GM20431 (cell line): ENCODE data around the gene PTPRJ.

ENCODE experiments used
- in situ Hi-C: fragments of 300-500 bp; cut with MseI, MboI; formaldehyde crosslinking; loops from one replicate; pipeline ENCODE4 v1.15.0; 2020; ENCODE audit warnings: low sequenced_read_pairs; ENCODE audit not compliant: unreplicated experiment

PTPRJ gene

GRCh38 chr11:47967577-47968525 is 12.5 kb upstream of the PTPRJ start:
- in situ Hi-C loops = no loop called here

DNA sequence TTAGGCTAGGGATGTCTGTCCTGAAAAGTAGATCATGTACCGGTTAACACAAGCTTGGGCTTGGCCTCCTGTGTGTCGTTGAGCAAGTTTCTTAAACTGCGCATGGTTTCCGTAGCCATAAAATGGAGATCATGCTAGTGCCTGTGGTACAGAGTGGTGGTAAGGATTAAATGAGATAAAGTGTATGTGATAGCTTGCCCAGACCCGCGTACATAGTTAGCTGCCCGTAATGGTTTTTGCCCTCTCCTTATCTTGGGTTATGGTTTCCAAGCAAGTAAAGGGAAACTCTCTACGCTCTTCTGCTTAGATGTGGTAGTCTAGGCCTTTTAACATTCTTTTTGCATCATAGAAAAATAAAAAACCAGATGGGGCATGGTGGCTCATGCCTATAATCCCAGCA is 11.0 kb upstream of the PTPRJ start:
- in situ Hi-C loops = no loop called here

GRCh38 chr11:47971501-47971900 is 8.9 kb upstream of the PTPRJ start:
- in situ Hi-C loops = no loop called here

- in situ Hi-C loops = no loop called here
These were observed 7.2 kb upstream of the PTPRJ start for GRCh38 chr11:47973173-47973572.

DNA sequence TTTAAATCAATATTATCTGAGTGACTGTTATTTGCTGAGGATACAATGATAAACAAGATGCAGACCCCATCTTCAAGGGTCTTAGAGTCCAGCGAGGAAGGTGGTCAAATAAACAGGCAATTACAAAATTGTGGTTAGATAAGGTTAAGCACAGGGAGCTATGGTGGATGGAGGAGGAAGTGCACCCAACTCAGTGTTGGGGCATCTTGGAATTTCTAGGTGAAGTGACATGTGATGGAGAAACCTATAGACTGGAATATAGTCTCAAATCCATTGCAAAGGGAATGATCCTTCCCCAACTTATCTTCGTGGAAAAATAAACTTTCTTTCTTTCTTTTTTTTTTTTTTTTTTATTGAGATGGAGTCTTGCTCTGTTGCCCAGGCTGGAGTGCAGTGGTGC is 3.4 kb upstream of the PTPRJ start:
- in situ Hi-C loops = no loop called here

DNA sequence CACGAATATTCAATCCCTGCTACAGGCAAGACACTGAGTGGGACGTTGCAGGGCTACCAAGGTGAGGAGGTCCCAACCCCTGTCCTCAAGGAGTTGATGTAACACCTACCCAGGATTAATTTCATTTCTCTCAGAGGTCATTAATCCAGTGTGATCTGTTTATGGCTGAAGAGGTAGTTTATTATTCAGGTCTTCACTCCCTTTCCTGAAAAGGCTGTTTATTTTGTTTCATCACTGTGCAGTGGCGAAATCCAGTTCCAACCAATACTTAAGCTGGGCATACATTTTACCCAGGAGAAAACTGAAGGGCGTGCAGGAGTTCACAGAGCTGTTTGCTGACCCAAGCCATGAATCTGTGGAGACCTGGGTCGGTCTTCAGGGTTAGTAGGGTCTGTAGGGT is 2.7 kb upstream of the PTPRJ start:
- in situ Hi-C loops = no loop called here

DNA sequence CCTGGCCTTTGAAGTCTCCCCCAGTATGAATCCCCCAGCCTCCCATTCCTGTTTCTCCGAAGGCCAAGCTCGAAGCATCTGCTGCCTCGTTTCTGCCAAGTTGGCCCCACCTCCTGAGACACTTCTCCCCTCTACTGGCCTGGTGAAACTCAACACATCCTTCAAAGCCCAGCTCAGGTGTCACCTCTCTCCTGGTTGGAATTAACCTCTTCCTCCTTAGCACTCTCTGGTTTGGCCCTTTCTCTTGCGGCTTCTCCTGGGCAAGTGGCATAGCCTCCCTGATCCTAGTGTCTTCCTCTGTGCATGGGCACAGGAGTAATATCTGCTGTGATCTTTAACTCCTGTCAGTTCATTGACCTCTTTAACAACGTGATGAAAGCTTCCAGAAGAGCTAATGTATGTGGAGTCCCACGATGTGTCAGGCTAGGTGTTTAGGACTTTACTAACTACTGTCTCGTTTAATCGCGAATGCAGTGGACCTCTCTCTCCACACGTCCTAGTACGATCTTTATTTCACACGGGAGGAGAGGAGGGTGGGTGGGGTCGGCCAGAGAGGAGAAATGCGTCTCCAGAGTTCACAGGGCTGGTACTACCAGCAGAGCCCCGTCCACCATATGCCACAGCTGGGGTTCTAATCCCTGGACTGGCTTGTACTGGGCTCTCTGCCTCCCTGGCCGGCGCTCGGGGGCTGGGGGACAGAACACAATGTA is 826 bp upstream of the PTPRJ start:
- in situ Hi-C loops = no loop called here

DNA sequence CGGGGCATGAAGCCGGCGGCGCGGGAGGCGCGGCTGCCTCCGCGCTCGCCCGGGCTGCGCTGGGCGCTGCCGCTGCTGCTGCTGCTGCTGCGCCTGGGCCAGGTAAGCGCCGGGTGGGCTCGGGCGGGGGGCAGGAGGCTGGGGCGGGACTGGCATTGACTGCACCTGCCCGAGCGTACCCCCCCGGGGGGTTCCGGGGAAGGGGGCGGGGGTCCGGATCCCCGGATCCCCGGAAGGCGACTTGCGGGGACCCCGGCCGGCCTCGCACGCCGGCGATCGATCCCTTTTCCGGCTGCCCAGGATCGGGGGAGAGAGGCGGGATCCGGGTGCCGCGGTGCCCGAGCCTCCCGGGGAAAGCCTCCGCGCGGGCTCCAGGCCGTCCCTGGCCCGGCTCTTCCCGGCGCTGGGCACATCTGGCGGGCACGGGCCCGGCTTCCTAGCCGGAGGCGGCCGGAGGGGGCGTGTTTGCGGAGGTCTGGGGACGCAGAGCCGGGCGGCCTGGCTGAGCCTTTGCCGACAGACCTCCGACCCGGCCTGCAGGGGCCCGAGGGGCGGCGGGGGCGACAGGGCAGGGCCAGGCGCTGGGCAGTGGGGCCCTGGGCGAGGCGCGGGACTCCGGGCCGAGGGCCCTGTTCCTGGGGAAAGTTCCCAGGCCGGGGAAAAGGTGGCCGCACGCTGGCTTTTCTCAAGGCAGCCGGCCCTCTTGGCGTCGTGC is 705 bp downstream of the PTPRJ start:
- in situ Hi-C loops = no loop called here

GRCh38 chr11:47981667-47982404 is 1.5 kb downstream of the PTPRJ start:
- in situ Hi-C loops = no loop called here

GRCh38 chr11:47982616-47983015 is 2.3 kb downstream of the PTPRJ start:
- in situ Hi-C loops = no loop called here

DNA sequence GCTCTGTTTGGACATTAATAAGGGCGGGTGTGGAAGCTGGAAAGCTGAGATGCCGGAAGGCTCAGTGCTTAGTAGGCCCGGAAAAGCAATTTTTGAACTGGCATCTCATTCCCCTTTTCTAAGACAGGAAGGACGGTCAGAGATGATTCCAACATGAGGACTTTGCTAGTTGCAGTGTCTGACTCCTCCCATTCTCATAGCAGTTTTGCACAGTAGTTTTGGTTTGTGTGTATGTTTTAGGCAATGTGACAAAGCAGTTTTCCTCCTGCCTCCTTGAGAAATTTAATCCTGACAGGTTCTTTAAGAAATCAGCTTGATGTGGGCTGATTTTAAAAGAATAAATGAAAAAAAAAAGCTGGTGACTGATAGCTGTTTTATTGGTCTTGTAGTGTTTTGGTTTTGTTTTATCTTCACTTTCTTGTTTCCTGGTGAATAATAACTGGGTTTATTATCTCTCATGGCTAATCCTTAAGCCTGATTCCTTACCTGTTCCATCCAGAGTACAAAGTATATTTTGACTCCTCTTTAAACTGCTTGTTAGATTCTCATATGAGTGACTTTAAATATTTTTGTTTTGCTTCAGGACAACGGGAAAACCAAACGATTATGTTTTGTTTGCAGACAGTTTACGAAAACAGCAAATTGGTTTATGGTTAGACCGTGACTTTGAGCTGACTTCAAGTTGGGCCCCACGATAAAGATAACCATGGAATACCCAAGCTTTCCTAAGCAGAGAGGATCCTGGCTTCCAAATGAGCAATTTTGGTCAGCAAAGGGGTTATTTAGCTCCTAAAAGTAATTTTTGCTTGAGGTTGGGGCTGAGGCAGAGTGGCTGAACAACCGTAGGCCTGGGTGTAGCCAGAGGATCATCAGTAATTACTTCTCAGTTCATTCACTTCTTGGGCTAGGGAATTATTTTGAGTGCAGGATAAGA is 3.4 kb downstream of the PTPRJ start:
- in situ Hi-C loops = no loop called here

GRCh38 chr11:47986219-47986618 is 5.9 kb downstream of the PTPRJ start:
- in situ Hi-C loops = no loop called here

- in situ Hi-C loops = no loop called here
These were observed 6.4 kb downstream of the PTPRJ start for GRCh38 chr11:47986742-47987141.

DNA sequence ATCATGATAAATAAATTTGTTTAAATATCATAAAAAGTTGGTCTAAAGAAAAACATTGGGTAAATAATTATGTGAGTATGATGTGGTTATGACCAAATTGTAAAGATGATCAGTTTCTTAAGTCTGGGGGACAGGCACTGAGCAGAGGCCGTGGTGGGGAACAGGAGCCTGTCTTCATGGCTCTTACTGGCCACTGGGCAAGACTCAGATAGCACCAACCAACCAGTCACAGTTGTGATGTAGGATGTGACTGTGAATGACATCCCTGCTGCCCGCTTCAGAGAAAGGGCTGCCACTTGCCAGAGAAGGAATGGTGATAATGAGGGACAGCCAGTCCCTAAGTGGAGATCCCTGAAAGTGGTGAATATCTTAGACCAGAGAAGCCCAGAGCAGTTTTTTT is 7.0 kb downstream of the PTPRJ start:
- in situ Hi-C loops = no loop called here

- in situ Hi-C loops = no loop called here
These were observed 7.4 kb downstream of the PTPRJ start for GRCh38 chr11:47987781-47988180.

DNA sequence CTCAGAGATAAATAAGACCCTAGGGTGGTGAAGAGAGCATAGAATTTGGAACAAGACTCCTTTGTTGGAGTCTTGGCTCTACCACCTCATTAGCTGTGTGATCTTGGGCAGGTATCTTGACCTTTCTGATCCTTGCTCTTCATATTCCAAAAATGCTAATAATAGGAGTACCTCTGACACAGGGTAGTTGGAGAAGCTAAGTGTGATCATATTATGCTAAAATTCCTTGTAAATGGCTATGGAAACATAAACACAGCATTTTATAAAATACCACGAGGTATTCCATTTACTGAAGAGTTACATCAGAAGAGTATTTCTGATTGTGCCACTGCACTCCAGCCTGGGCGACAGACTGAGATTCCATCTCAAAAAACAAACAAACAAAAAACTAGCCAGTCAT is 9.4 kb downstream of the PTPRJ start:
- in situ Hi-C loops = no loop called here

GRCh38 chr11:47991266-47991830 is 11.0 kb downstream of the PTPRJ start:
- in situ Hi-C loops = no loop called here

- in situ Hi-C loops = no loop called here
These were observed 11.5 kb downstream of the PTPRJ start for GRCh38 chr11:47991894-47992293.
